Kidney (tissue), 14 donors: Measurements from ENCODE around the gene NSUN6. TPM values are rescaled to one million over a fixed set of nuclear protein-coding genes. Genes with fewer than 3 reads are reported as not detected.

Source experiments
- DNase-seq, 5 donors: peaks; one replicate each; pipeline ENCODE4 v3.0.0-alpha.2; 2013 to 2020
- FAIRE-seq: peaks from 2 replicates; lab custom pipeline; 2012; peaks lifted over from hg19 to GRCh38; lab: Jason Lieb, UNC
- H3K27ac ChIP-seq, 2 donors: one replicate each; pipeline ENCODE4 v1.7.0; 2013; ENCODE audit warnings: low read depth in 2 of 2, low read length in 2 of 2, inconsistent platforms in 1 of 2
- H3K27me3 ChIP-seq: one replicate; pipeline ENCODE4 v1.7.1; 2013; ENCODE audit warnings: low read length, inconsistent platforms; ENCODE audit not compliant: control insufficient read depth, insufficient read depth
- H3K36me3 ChIP-seq, 3 donors: one replicate each; pipeline versions ENCODE4 v1.7.0 to v1.7.1; 2013; ENCODE audit warnings: low read length in 3 of 3, control low read depth in 1 of 3, inconsistent platforms in 1 of 3; ENCODE audit not compliant: insufficient read depth in 3 of 3, control insufficient read depth in 2 of 3
- H3K4me1 ChIP-seq, 3 donors: one replicate each; pipeline versions ENCODE4 v1.7.0 to v1.7.1; 2013; ENCODE audit warnings: low read length in 3 of 3, inconsistent platforms in 1 of 3, low read depth in 1 of 3; ENCODE audit not compliant: control insufficient read depth in 2 of 3, insufficient read depth in 2 of 3
- H3K4me3 ChIP-seq, 3 donors: one replicate each; pipeline versions ENCODE4 v1.7.0 to v1.8.1; 2013; ENCODE audit warnings: low read length in 3 of 3, control low read depth in 1 of 3, inconsistent platforms in 1 of 3
- H3K9ac ChIP-seq, 3 donors: one replicate each; pipeline versions ENCODE4 v1.7.0 to v1.7.1; 2013; ENCODE audit warnings: low read length in 3 of 3, control low read depth in 1 of 3, inconsistent platforms in 1 of 3
- H3K9me3 ChIP-seq, 3 donors: one replicate each; pipeline versions ENCODE4 v1.7.0 to v1.7.1; 2013; ENCODE audit warnings: low read length in 3 of 3, control low read depth in 1 of 3, inconsistent platforms in 1 of 3; ENCODE audit not compliant: control insufficient read depth in 2 of 3, insufficient read depth in 1 of 3
- CTCF ChIP-seq: IDR thresholded peaks from 3 replicates; pipeline ENCODE4 v1.5.1; 2012; ENCODE audit warnings: mild to moderate bottlenecking, moderate library complexity, borderline replicate concordance; ENCODE audit not compliant: insufficient read depth; ENCODE audit errors: extremely low read depth
- intact Hi-C: fragments of 100-400 bp; cut with DNase I; formaldehyde crosslinking; loops from one replicate; pipeline ENCODE4 v1.11.1; 2022
- polyA plus RNA-seq: library from polyadenylated mRNA; stranded (reverse); fragments of 350-450 nt; fragmentation: Illumina TruSeq; extraction: RNeasy Lipid Tissue Mini Kit (QIAGEN cat#74804); gene quantifications from one replicate; pipeline ENCODE4 v1.2.3, GENCODE V29; 2014; ENCODE audit warnings: low read depth, low replicate concordance; ENCODE audit not compliant: insufficient read depth
- total RNA-seq: library from RNA; stranded (reverse); fragmentation: NEBNext Ultra II Directional; extraction: Animal tissue kit (Norgen Biotek cat#: 25700); gene quantifications from one replicate; pipeline ENCODE4 v1.2.1, GENCODE V29; 2021
- donor health status: control.
- donor health status: control.
- donor health status: control.
- donor health status: control.
- donor health status: control.
- donor health status: DM: yes; HTN: yes; CAD: no.
- donor health status: Normal renal cell carcinoma (clear cell type).

Gene NSUN6
- total and polyA plus RNA-seq, 2 donors from 2014 or later = 6.3 to 19.3 TPM

GRCh38 chr10:18664841-18665478 lies 13.6 kb upstream of the NSUN6 start:
- H3K9me3 ChIP-seq = no peaks in the 10 kb centered on the region
- H3K4me3 ChIP-seq = no peak overlapping the region
- no peak overlapping the region for H3K27ac ChIP-seq
- no peak for TF ChIP-seq CTCF
- peaks cover 3 to 10% (median 7%) of the 10 kb centered on the region in 3 donors for H3K4me1 ChIP-seq
- FAIRE-seq (no peak), DNase-seq (no peak)
- no peaks in the 10 kb centered on the region for H3K36me3 ChIP-seq
- H3K27me3 ChIP-seq = no peaks in the 10 kb centered on the region
- intact Hi-C loops = no loop called here
- no peak overlapping the region for H3K9ac ChIP-seq

- peak overlapping the region in 2 of 3 donors; percentile 15 to 99 for H3K4me3 ChIP-seq
- H3K27me3 ChIP-seq = no peaks in the 10 kb centered on the region
- H3K4me1 ChIP-seq = peaks cover 3 to 10% (median 9%) of the 10 kb centered on the region in 3 donors
- FAIRE-seq (no peak), DNase-seq (no peak)
- no peaks in the 10 kb centered on the region for H3K9me3 ChIP-seq
- intact Hi-C loops = no loop called here
- no peak overlapping the region for H3K27ac ChIP-seq
- no peaks in the 10 kb centered on the region for H3K36me3 ChIP-seq
- peak overlapping the region in 1 of 3 donors; percentile 97 for H3K9ac ChIP-seq
- TF ChIP-seq CTCF = no peak
Observed at GRCh38 chr10:18660816-18661431, 9.5 kb upstream of the NSUN6 start.

- H3K9ac ChIP-seq = peak overlapping the region; percentile 97 to 100 (median 98)
- H3K4me1 ChIP-seq = peaks cover 3 to 10% (median 9%) of the 10 kb centered on the region in 3 donors
- peak overlapping the region; percentile 97 to 98 for H3K27ac ChIP-seq
- DNase-seq = peak in 4 of 5 donors; percentile 31 to 80 (median 60)
- H3K9me3 ChIP-seq = no peaks in the 10 kb centered on the region
- H3K27me3 ChIP-seq = no peaks in the 10 kb centered on the region
- TF ChIP-seq CTCF = no peak
- no peak for FAIRE-seq
- H3K4me3 ChIP-seq = peak overlapping the region; percentile 92 to 99 (median 97)
- intact Hi-C loops = no loop called here
- H3K36me3 ChIP-seq = no peaks in the 10 kb centered on the region
Observed at GRCh38 chr10:18659819-18660535, 8.6 kb upstream of the NSUN6 start.
